OCI-LY3 (cell line): Measurements from ENCODE around the gene CCRL2.

ENCODE experiments used
- CTCF ChIP-seq: fragments of 200-600, 300-600 bp; sonication (generic); IDR thresholded peaks from 2 replicates; pipeline ENCODE4 v1.5.1; 2014; ENCODE audit warnings: antibody characterized with exemption, low read length, low read depth
- EZH2phosphoT487 ChIP-seq: fragments of 200-600 bp; shearing (Covaris generic); IDR thresholded peaks from 2 replicates; pipeline ENCODE4 v1.6.1; 2018; ENCODE audit warnings: antibody characterized with exemption, mixed run types, low read depth

DNA sequence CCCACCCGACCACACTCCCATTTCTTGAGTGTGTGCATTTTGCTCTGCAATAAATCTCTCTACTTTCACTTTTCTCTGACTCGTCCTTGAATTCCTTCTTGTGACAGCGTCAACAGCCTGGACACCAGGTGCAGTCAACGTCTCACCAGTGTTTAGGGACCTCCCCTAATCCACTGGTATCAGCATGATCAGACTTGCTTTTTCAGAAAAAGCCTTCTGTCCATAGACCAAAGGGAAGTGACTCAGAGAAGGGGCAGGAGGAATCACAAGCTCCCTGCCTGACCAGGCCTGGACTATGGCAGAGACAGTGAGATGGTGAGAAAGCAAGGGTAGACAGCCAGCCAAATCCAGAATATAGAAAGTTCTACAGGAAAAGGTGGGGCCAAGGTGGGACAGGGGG is 20.9 kb upstream of the CCRL2 start:
- no peak for TF ChIP-seq CTCF
- TF ChIP-seq EZH2phosphoT487 = no peak
